ENCODE data around the gene BMP7. TPM values are rescaled to one million over a fixed set of nuclear protein-coding genes. Genes with fewer than 3 reads are reported as not detected.

Gene BMP7
- total RNA-seq, 2 experiments from 2014 or later: not detected

GRCh38 chr20:57236813-57237584 lies 29.4 kb downstream of the BMP7 start:
- Mint-ChIP-seq H3K4me3 (no peak overlapping the region), H3K27ac (no peak overlapping the region), H3K9me3 (no peaks in the 10 kb centered on the region), H3K36me3 (ENCODE audit: low read depth) (no peaks in the 10 kb centered on the region), H3K4me1 (no peaks in the 10 kb centered on the region), H3K27me3 (peaks cover 20% of the 10 kb centered on the region)
- CTCF ChIA-PET: no interaction called here
- no peak for DNase-seq
- POLR2A ChIA-PET: no interaction called here

DNA sequence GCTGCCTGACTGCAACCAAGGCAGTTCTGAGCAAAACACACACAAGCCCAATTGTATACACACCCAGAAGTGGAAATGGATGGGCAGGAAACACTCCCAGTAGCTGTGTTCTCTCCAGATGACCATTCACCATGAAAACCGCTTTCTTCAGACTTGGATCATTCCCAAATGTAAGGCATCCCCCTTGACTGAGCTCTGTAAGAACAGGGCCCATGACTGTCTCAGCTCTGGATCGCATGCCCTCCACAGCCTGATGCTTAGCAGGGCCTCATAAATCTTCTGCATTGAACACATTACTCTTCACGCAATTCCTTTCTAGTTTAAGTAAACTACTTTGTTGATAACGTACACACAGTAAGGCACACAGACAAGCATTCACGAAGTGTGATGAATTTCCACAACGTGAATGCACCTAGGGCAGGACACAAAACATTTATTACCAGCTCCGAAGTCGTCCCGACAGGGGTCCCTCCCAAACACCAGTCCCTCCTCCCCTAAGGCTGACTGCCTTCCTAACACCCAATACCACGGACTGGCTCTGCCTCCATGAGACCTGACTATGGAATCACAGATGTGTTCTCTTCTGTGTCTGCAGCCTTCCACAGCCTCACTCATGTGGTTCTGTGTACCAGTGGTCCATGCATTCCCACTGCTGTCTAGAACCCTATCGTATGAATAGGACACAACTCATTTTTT lies 31.7 kb downstream of the BMP7 start:
- POLR2A ChIA-PET: no interaction called here
- Mint-ChIP-seq H3K27ac (no peak overlapping the region), H3K9me3 (no peaks in the 10 kb centered on the region), H3K4me1 (no peaks in the 10 kb centered on the region), H3K27me3 (peaks cover 20% of the 10 kb centered on the region), H3K36me3 (ENCODE audit: low read depth) (no peaks in the 10 kb centered on the region), H3K4me3 (no peak overlapping the region)
- DNase-seq: no peak
- CTCF ChIA-PET: interaction anchor here (1.0 kb wide), 1 partner anchor 13 kb away, joined by 3 read pairs; no protein-coding TSS in a partner anchor

DNA sequence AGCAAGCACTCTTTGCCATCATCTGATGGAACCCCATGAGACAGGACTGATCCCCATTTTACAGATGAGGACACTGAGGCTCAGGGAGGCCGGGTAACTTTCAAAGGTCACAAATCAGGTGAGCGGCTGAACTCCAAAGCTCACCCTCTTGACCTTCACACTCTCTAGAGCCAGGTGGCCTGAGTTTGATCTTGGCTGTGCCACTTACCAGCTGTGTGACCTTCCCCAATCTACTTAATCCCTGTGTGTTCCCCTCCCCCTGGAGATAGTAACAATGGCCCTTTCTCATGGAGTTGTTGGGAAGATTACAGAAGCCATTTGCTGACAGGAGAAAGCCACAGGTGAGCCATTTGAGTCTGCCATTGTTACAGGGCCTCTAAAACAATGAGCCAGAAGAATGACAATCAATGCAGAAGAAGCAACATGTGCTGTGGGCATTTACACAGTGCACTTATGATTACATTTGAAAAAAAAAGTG lies 34.5 kb downstream of the BMP7 start:
- DNase-seq: no peak
- H3K27ac Mint-ChIP-seq: no peak overlapping the region
- no peak overlapping the region for H3K4me3 Mint-ChIP-seq
- H3K4me1 Mint-ChIP-seq: no peaks in the 10 kb centered on the region
- no peaks in the 10 kb centered on the region for H3K9me3 Mint-ChIP-seq
- ChIA-PET POLR2A (no interaction called here), CTCF (no interaction called here)
- H3K36me3 Mint-ChIP-seq (ENCODE audit: low read depth): no peaks in the 10 kb centered on the region
- peaks cover 17% of the 10 kb centered on the region for H3K27me3 Mint-ChIP-seq

GRCh38 chr20:57231161-57231560 lies 35.3 kb downstream of the BMP7 start:
- POLR2A ChIA-PET: no interaction called here
- Mint-ChIP-seq H3K27me3 (peaks cover 15% of the 10 kb centered on the region), H3K4me3 (no peak overlapping the region), H3K27ac (no peak overlapping the region), H3K9me3 (no peaks in the 10 kb centered on the region), H3K4me1 (no peaks in the 10 kb centered on the region), H3K36me3 (ENCODE audit: low read depth) (no peaks in the 10 kb centered on the region)
- DNase-seq: no peak
- CTCF ChIA-PET: no interaction called here

GRCh38 chr20:57230247-57230646 lies 36.2 kb downstream of the BMP7 start:
- no peaks in the 10 kb centered on the region for H3K4me1 Mint-ChIP-seq
- ChIA-PET CTCF (no interaction called here), POLR2A (no interaction called here)
- H3K9me3 Mint-ChIP-seq: no peaks in the 10 kb centered on the region
- H3K27me3 Mint-ChIP-seq: peaks cover 7% of the 10 kb centered on the region
- no peak overlapping the region for H3K27ac Mint-ChIP-seq
- no peak overlapping the region for H3K4me3 Mint-ChIP-seq
- no peaks in the 10 kb centered on the region for H3K36me3 Mint-ChIP-seq (ENCODE audit: low read depth)
- DNase-seq: no peak

DNA sequence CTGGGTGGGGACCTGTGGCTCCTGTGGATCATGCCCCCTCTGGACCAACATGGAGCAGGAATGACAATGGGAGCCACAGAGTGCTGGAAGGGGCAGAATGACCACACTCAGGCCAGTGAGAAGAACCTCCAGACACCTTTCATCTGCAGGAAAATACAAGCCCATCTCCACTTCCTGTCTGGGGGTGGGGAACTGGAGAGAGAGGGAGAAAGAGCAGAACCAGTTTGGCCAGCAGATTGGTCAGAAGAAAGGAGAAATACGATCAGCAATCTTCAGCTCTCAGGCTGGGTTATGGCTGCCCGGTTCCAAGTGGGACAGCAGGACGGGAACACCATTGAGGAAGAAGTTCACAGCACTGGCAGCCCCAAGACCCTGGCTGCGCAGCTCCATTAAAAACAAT lies 37.0 kb downstream of the BMP7 start:
- POLR2A ChIA-PET: no interaction called here
- Mint-ChIP-seq H3K4me3 (no peak overlapping the region), H3K4me1 (no peaks in the 10 kb centered on the region), H3K9me3 (no peaks in the 10 kb centered on the region), H3K36me3 (ENCODE audit: low read depth) (no peaks in the 10 kb centered on the region), H3K27ac (no peak overlapping the region), H3K27me3 (peaks cover 2% of the 10 kb centered on the region)
- CTCF ChIA-PET: no interaction called here
- DNase-seq: no peak

DNA sequence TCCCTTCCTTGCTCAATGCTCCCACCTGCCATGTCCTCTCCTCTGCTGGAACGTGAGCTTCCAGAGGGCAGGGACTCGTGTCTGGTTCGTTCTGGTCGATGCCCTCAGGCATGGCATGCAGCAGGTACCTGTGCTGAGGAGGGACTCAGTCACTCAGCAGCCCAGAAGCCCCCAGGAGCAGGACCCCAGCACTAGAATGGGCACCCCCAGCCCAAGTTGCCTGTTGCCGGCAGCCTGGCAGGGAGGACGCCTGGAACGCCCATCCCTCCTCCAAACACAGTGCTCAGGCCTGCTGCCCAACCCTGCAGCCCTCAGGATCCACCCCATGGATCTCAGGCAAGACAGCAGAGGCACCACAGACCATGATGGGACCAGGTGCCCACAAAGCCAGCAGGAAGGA lies 40.6 kb downstream of the BMP7 start:
- CTCF ChIA-PET: no interaction called here
- POLR2A ChIA-PET: no interaction called here

DNA sequence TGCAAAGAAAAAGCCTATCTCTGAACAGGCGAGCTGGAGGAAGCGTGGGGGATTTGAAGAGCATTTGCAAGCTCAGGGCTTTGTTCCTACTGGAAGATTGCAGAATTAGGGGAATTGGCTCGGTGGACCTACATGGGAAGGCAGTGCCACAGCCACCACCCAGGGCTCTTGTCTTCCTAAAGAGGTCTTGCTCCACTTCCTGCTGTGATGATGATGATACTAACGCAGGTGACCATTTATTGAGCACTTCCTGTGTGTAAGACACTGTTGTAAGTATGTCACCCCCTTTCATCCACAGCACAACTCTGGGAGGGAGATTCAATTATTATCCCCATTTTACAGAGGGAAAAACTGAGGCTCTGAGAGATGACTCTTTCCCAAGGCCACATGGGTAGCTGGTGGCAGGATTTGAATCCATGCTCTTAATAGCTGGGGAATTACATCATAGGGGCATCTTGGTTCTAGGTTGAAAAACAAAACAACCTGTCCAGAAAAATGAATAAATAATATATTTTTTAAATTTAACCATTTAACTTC lies 41.2 kb downstream of the BMP7 start:
- Mint-ChIP-seq H3K27ac (no peak overlapping the region), H3K36me3 (ENCODE audit: low read depth) (no peaks in the 10 kb centered on the region), H3K4me3 (no peak overlapping the region), H3K27me3 (no peaks in the 10 kb centered on the region), H3K4me1 (no peaks in the 10 kb centered on the region), H3K9me3 (no peaks in the 10 kb centered on the region)
- POLR2A ChIA-PET: no interaction called here
- no peak for DNase-seq
- CTCF ChIA-PET: no interaction called here

More for the DNA sequence above, 40.6 kb downstream of the BMP7 start:
- Mint-ChIP-seq H3K4me1 (no peaks in the 10 kb centered on the region), H3K9me3 (no peaks in the 10 kb centered on the region), H3K4me3 (no peak overlapping the region), H3K27me3 (no peaks in the 10 kb centered on the region), H3K36me3 (ENCODE audit: low read depth) (no peaks in the 10 kb centered on the region), H3K27ac (no peak overlapping the region)
- DNase-seq: no peak

GRCh38 chr20:57224641-57225138 lies 41.8 kb downstream of the BMP7 start:
- Mint-ChIP-seq H3K9me3 (no peaks in the 10 kb centered on the region), H3K4me3 (no peak overlapping the region), H3K27me3 (no peaks in the 10 kb centered on the region), H3K27ac (no peak overlapping the region), H3K36me3 (ENCODE audit: low read depth) (no peaks in the 10 kb centered on the region), H3K4me1 (no peaks in the 10 kb centered on the region)
- DNase-seq: no peak
- ChIA-PET CTCF (no interaction called here), POLR2A (no interaction called here)

GRCh38 chr20:57223648-57224489 lies 42.6 kb downstream of the BMP7 start:
- ChIA-PET CTCF (no interaction called here), POLR2A (no interaction called here)
- no peak for DNase-seq
- Mint-ChIP-seq H3K27me3 (no peaks in the 10 kb centered on the region), H3K27ac (no peak overlapping the region), H3K4me1 (no peaks in the 10 kb centered on the region), H3K9me3 (no peaks in the 10 kb centered on the region), H3K36me3 (ENCODE audit: low read depth) (no peaks in the 10 kb centered on the region), H3K4me3 (no peak overlapping the region)

DNA sequence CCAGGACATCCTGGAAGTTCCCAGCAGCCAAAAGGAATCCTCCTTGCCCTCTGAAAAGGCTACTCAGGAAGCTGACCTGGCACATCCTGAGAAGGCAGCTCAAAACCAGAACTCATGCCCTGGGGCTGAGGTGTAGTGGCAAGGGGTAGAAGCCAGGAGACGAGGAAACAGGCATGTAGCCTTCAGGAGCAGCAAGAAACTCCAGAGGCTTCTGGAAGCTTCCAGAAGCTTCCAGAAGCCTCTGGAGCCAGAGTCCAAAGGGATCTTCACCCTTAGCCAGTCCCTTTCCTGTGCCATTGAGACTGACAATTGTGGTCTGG lies 43.9 kb downstream of the BMP7 start:
- POLR2A ChIA-PET: no interaction called here
- H3K9me3 Mint-ChIP-seq: no peaks in the 10 kb centered on the region
- no peaks in the 10 kb centered on the region for H3K36me3 Mint-ChIP-seq (ENCODE audit: low read depth)
- H3K4me3 Mint-ChIP-seq: no peak overlapping the region
- no peaks in the 10 kb centered on the region for H3K27me3 Mint-ChIP-seq
- CTCF ChIA-PET: no interaction called here
- H3K4me1 Mint-ChIP-seq: no peaks in the 10 kb centered on the region
- no peak for DNase-seq
- no peak overlapping the region for H3K27ac Mint-ChIP-seq

DNA sequence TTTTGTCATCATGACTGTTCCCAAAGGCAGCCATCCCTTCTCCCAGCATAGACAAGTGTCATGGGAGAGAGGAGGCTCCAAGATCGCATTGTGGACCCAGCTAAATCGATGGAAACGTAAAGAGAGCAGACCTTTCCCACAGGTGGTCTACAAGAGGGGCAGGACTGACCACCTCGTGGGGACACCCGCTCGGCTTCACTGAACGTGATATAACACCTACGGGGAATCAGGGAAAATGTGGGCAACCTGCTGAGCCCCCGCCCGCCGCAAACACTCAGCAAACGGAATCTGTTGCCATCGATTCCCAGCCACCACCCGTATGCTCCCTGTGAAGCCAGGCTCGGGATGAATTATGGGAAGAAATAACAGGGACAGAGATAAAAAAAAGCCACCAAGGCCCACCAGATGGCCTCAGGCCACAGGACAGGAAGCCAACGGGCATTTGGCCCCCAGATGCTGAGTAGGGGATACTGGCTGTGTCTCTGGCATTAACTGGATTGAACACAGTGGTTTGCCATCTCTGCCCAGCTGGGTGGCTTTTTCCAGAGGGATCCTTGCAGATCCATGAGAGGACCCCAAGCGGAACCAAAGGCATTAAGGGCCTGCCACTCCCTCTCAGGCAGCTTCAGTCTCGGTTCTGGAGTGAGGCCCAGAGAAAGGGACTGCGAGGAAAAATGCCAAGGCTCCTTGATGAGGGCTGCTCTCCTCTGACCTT lies 44.4 kb downstream of the BMP7 start:
- ChIA-PET POLR2A (no interaction called here), CTCF (no interaction called here)
- no peaks in the 10 kb centered on the region for H3K4me1 Mint-ChIP-seq
- no peaks in the 10 kb centered on the region for H3K27me3 Mint-ChIP-seq
- no peak overlapping the region for H3K4me3 Mint-ChIP-seq
- H3K9me3 Mint-ChIP-seq: no peaks in the 10 kb centered on the region
- H3K36me3 Mint-ChIP-seq (ENCODE audit: low read depth): no peaks in the 10 kb centered on the region
- H3K27ac Mint-ChIP-seq: no peak overlapping the region
- no peak for DNase-seq
